AG04450 (cell line): Measurements from ENCODE around the gene RBMX. TPM values are rescaled to one million over a fixed set of nuclear protein-coding genes. Genes with fewer than 3 reads are reported as not detected.

Experiments
- CTCF ChIA-PET: fragments of 300-600, 350-600 bp; formaldehyde crosslinking; extraction: SDS; loops from one replicate; lab custom pipeline; 2022; ENCODE audit warnings: antibody characterized with exemption, inconsistent platforms; lab: Charles Lee
- POLR2A ChIA-PET: fragments of 350-600 bp; formaldehyde crosslinking; extraction: SDS; loops from one replicate; lab custom pipeline; 2021; ENCODE audit warnings: antibody characterized with exemption, inconsistent platforms; lab: Yijun Ruan, JAX
- DNase-seq: peaks from one replicate; pipeline ENCODE4 v3.0.0-alpha.2; 2011; ENCODE audit warnings: low read depth, low spot score
- H3K27ac ChIP-seq: one replicate; pipeline ENCODE4 v1.5.1; 2012; ENCODE audit warnings: low read depth, low read length, control low read depth
- H3K27me3 ChIP-seq: one replicate; pipeline ENCODE4 v1.6.0; 2012; ENCODE audit warnings: low read length; ENCODE audit not compliant: control insufficient read depth, insufficient read depth
- H3K4me3 ChIP-seq: 2 replicates; pipeline ENCODE4 v1.5.1; 2011; ENCODE audit warnings: mild to moderate bottlenecking, low read depth, low read length, control low read depth
- H3K9me3 ChIP-seq: 2 replicates; pipeline ENCODE4 v1.5.1; 2012; ENCODE audit warnings: low read length; ENCODE audit not compliant: control insufficient read depth, insufficient read depth
- polyA plus RNA-seq: library from polyadenylated mRNA; depleted of rRNA; stranded (reverse); fragments of >200 nt; gene quantifications from 2 replicates; pipeline ENCODE4 v1.2.3, GENCODE V29; 2011
- TF ChIP-seq, protein P1 (sequence below): IDR thresholded peaks from 2 replicates; pipeline ENCODE4 v1.5.1; 2011; ENCODE audit warnings: low read depth, low read length, control low read depth, inconsistent platforms

Gene RBMX
- polyA plus RNA-seq, 1 experiment, result 183 TPM

DNA sequence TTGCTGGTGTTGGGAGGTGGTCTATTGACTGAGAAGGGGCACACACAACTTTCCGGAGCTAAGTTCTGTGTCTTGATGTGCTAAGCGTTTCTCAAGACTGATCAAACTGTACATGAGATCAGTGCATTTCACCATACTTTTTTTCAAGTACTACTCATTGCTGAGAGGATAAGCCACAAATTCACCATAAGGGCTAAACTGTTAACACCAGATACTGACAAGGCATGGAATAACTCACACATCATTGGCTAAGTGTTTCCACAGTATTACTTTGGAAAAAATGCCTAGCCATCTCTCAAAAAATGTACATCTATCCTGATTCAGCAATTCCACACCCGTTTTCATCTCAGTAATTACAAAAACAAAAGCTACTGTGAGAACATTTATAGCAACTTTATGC is 13.0 kb downstream of the RBMX start:
- no peak overlapping the region for H3K27ac ChIP-seq
- CTCF ChIA-PET, result interaction anchor here (1.6 kb wide), 1 partner anchor 154 kb away, joined by 3 read pairs; no protein-coding TSS in a partner anchor
- TF ChIP-seq, protein P1, sequence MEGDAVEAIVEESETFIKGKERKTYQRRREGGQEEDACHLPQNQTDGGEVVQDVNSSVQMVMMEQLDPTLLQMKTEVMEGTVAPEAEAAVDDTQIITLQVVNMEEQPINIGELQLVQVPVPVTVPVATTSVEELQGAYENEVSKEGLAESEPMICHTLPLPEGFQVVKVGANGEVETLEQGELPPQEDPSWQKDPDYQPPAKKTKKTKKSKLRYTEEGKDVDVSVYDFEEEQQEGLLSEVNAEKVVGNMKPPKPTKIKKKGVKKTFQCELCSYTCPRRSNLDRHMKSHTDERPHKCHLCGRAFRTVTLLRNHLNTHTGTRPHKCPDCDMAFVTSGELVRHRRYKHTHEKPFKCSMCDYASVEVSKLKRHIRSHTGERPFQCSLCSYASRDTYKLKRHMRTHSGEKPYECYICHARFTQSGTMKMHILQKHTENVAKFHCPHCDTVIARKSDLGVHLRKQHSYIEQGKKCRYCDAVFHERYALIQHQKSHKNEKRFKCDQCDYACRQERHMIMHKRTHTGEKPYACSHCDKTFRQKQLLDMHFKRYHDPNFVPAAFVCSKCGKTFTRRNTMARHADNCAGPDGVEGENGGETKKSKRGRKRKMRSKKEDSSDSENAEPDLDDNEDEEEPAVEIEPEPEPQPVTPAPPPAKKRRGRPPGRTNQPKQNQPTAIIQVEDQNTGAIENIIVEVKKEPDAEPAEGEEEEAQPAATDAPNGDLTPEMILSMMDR, result no peak
- no peak overlapping the region for H3K4me3 ChIP-seq
- no peak for DNase-seq
- H3K27me3 ChIP-seq, result no peaks in the 10 kb centered on the region
- H3K9me3 ChIP-seq, result no peaks in the 10 kb centered on the region
- POLR2A ChIA-PET, result interaction anchor here (1.2 kb wide), 1 partner anchor 12 kb away, joined by 4 read pairs; no protein-coding TSS in a partner anchor

DNA sequence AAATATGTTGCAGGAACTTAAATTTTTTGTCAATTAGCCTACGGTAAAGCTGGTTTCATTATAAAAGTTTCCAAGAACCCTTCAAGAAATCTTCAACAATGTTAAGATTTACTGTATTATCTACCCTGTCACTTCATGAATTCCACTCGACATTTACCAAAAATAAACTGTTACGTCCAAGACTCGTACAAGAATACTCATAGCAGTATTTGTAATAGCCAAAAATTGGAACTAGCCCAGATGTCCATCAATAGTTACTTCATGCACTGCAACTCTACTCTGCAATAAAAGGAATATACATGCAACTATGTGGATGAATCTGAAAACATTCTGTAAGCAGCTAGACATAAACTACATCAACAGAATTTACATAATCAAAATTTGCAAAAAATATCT is 13.4 kb downstream of the RBMX start:
- POLR2A ChIA-PET, result interaction anchor here (1.8 kb wide), 1 partner anchor 13 kb away, joined by 12 read pairs; the partner anchor contains the start of gene RBMX
- no peaks in the 10 kb centered on the region for H3K27me3 ChIP-seq
- DNase-seq, result no peak
- H3K27ac ChIP-seq, result no peak overlapping the region
- TF ChIP-seq, protein P1, result no peak
- CTCF ChIA-PET, result interaction anchor here (1.6 kb wide), 1 partner anchor 153 kb away, joined by 3 read pairs; no protein-coding TSS in a partner anchor
- H3K9me3 ChIP-seq, result no peaks in the 10 kb centered on the region
- H3K4me3 ChIP-seq, result no peak overlapping the region

DNA sequence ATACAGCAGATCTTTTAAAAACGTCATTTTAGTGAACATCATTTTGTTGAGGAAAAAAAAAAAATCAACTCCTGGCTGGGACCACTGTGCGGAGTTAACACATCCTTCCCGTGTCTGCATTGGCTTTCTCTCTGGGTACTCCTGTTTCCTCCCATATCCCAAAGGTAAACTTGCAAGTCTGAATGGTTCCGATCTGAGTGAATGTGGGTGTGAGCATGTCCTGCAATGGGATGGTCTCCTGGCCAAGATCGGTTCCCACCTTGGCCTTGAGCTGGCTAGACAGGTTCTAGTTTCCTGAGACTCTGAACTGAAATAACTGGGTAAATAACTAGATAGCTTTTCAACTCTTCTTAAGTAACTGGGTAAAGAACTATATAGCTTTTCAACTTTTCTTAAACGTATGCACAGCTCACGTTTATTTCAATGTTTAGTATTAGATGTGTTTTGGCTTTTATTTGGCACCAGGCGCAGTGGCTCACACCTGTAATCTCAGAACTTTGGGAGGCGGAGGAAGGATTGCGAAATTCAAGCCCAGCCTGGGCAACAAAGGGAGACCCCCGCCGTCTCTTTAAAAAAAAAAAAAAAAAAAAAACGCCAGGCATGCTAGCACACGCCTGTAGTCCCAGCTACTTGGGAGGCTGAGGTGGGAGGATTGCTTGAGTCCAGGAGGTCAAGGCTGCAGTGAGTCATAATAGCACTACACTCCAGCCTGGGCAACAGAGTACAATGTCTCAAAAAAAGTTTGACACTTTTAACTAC is 14.0 kb downstream of the RBMX start:
- Histone ChIP-seq H3K27ac (no peak overlapping the region), H3K27me3 (no peaks in the 10 kb centered on the region), H3K4me3 (no peak overlapping the region), H3K9me3 (no peaks in the 10 kb centered on the region)
- TF ChIP-seq, protein P1, result no peak
- DNase-seq, result no peak
- CTCF ChIA-PET, result interaction anchor here (1.6 kb wide), 1 partner anchor 153 kb away, joined by 3 read pairs; no protein-coding TSS in a partner anchor
- POLR2A ChIA-PET, result interaction anchor here (1.8 kb wide), 1 partner anchor 14 kb away, joined by 12 read pairs; the partner anchor contains the start of gene RBMX

DNA sequence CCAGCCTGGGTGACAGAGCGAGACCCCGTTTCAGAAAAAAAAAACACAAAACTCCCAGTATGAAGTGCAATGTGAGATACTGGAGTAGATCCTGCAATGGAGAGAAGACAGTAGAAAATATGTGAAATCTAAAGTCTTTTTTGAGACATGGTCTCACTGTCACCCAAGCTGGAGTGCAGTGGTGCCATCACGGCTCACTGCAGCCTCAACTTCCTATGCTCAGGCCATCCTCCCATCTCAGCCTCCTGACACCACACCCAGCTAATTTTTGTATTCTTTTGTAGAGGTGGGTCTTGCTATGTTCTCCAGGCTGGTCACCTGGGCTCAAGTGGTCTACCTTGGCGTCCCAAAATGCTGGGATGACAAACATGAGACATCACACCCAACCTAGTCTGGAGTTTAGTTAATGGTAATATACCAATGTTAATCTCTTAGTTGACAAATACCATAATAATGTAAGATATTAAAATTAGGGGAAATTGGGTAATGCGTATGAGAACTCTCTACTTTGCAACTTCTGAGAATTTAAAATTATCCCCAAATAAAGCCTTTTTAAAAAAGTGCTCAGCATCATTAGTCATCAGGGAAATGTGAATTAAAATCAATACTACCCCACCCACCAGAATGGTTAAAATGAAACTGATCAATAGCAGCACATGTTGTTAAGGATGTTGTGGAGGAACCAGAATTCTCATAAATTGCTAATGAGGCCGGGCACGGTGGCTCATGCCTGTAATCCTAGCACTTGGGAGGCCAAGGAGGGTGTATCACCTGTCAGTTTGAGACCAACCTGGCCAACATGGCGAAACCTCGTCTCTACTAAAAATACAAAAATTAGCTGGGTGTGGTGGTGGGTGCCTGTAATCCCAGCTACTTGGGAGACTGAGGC is 15.0 kb downstream of the RBMX start:
- POLR2A ChIA-PET, result interaction anchor here (1.8 kb wide), 1 partner anchor 15 kb away, joined by 12 read pairs; the partner anchor contains the start of gene RBMX
- CTCF ChIA-PET, result interaction anchor here (1.6 kb wide), 1 partner anchor 152 kb away, joined by 3 read pairs; no protein-coding TSS in a partner anchor
- TF ChIP-seq, protein P1, result no peak
- Histone ChIP-seq H3K27me3 (no peaks in the 10 kb centered on the region), H3K9me3 (no peaks in the 10 kb centered on the region), H3K4me3 (no peak overlapping the region), H3K27ac (no peak overlapping the region)
- DNase-seq, result no peak
